Pancreas (tissue), 10 donors: ENCODE measurements around the gene PRRG3. TPM values are rescaled to one million over a fixed set of nuclear protein-coding genes. Genes with fewer than 3 reads are reported as not detected.

Experiments
- ATAC-seq, 4 donors: fragments of 200-7000 bp; cut with Tn5 transposase; one replicate each; pipeline versions ENCODE4 v1.8.0 to v1.9.1; 2020; ENCODE audit warnings: mild to moderate bottlenecking in 4 of 4, moderate library complexity in 4 of 4
- DNase-seq, 6 donors: peaks; one replicate each; pipeline ENCODE4 v3.0.0-alpha.2; 2020
- FAIRE-seq: peaks from 2 replicates; lab custom pipeline; 2012; peaks lifted over from hg19 to GRCh38; lab: Jason Lieb, UNC
- H3K27ac ChIP-seq, 4 donors: fragments of 200-600 bp; sonication (generic); 1 replicate in 3 of 4; 2 replicates in 1 of 4; pipeline versions ENCODE4 v1.5.0 to v1.8.0; 2020
- H3K27me3 ChIP-seq, 4 donors: fragments of 200-600 bp; one replicate each; pipeline ENCODE4 v1.8.0; 2021
- H3K36me3 ChIP-seq, 3 donors: fragments of 200-600 bp; sonication (generic) in 1 of 3; one replicate each; pipeline versions ENCODE4 v1.5.0 to v1.8.0; 2020 to 2021
- H3K4me1 ChIP-seq, 3 donors: fragments of 200-600 bp; one replicate each; pipeline ENCODE4 v1.8.0; 2021
- H3K4me3 ChIP-seq, 4 donors: fragments of 200-600 bp; sonication (generic) in 2 of 4; one replicate each; pipeline versions ENCODE4 v1.5.0 to v1.8.0; 2020 to 2021
- H3K9me3 ChIP-seq, 4 donors: fragments of 200-600 bp; one replicate each; pipeline ENCODE4 v1.8.0; 2021
- WGBS, 2 donors: extraction: QIAGEN DNeasy Blood & Tissue Kit; methylation state at CpG; one replicate each; pipeline ENCODE4 v1.1.7; 2013; 5-methylcytosine and 5-hydroxymethylcytosine counted together
- intact Hi-C, 3 donors: fragments of 100-400 bp; cut with DNase I; formaldehyde crosslinking; loops; one replicate each; pipeline versions ENCODE4 v1.11.1 to v1.14.2; 2022
- polyA plus RNA-seq, 2 donors: library from polyadenylated mRNA; stranded (reverse); fragments of 200-250 nt; gene quantifications; one replicate each; pipeline ENCODE4 v1.2.3, GENCODE V29; 2013
- total RNA-seq, 6 donors: library from RNA; stranded (reverse); fragmentation: NEBNext Ultra II Directional in 4 of 6; extraction: Animal tissue kit (Norgen Biotek cat#: 25700) in 4 of 6; gene quantifications; one replicate each; pipeline versions ENCODE4 v1.2.1 to v1.2.4, GENCODE V29; 2021 to 2023
- TF ChIP-seq, protein P1 (sequence below), 4 donors: fragments of 200-600 bp; sonication (generic) in 3 of 4; IDR thresholded peaks; one replicate each; pipeline versions ENCODE4 v1.5.0 to v1.8.0; 2021; ENCODE audit warnings: antibody characterized with exemption in 4 of 4
- donor health status: healthy with polysubstance abuse.
- donor health status: DM: no; HTN: no; CAD: no; lungs with moderate emphysema.
- donor health status: DM: no; HTN: no; CAD: no.
- donor health status: control.
- donor health status: control.
- donor health status: Bipolar disorder and iron deficiency.
- donor health status: DM: yes; HTN: yes; CAD: no.
- donor health status: DM: no; HTN: no; CAD: no.
- donor health status: DM: no; HTN: no; CAD: no.
- donor health status: DM: yes; HTN: yes; CAD: no.

The PRRG3 gene
- total and polyA plus RNA-seq, 8 donors = 0.02 to 0.41 (median 0.11) TPM; not detected in 2

DNA sequence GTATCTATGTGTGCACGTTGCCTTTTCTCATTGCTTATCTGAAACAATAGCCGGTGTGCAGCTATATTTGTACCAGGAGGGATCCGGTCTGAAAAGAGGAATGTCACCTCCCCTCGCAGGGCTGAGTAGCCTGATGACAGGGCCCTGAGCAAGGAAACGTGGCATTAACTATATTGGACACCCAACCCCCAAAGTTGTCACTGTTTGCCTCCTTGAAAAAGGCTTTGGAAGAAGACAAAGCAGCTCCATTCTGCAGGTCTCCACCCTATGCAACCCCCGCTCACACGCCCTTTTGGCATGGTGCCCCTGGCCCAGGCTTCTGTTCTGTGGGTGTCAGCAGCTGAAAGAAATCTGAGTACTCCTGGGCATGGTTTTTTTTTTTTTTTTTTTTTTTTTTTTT lies 8.2 kb downstream of the PRRG3 start:
- 11 to 39% methylated on average over 7 of the region's 7 CpGs for WGBS, 2 donors
- no peak overlapping the region for H3K27ac ChIP-seq
- no peaks in the 10 kb centered on the region for H3K4me1 ChIP-seq
- ATAC-seq (peak; percentile 43 to 74 (median 59)), DNase-seq (peak in 2 of 6 donors; percentile 49 to 61), FAIRE-seq (no peak)
- H3K27me3 ChIP-seq = no peaks in the 10 kb centered on the region
- TF ChIP-seq, protein P1, sequence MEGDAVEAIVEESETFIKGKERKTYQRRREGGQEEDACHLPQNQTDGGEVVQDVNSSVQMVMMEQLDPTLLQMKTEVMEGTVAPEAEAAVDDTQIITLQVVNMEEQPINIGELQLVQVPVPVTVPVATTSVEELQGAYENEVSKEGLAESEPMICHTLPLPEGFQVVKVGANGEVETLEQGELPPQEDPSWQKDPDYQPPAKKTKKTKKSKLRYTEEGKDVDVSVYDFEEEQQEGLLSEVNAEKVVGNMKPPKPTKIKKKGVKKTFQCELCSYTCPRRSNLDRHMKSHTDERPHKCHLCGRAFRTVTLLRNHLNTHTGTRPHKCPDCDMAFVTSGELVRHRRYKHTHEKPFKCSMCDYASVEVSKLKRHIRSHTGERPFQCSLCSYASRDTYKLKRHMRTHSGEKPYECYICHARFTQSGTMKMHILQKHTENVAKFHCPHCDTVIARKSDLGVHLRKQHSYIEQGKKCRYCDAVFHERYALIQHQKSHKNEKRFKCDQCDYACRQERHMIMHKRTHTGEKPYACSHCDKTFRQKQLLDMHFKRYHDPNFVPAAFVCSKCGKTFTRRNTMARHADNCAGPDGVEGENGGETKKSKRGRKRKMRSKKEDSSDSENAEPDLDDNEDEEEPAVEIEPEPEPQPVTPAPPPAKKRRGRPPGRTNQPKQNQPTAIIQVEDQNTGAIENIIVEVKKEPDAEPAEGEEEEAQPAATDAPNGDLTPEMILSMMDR (IDR thresholded peaks at IDR 0.05) = no peak
- intact Hi-C loops = no loop called here
- no peak overlapping the region for H3K4me3 ChIP-seq
- H3K9me3 ChIP-seq = no peaks in the 10 kb centered on the region
- no peaks in the 10 kb centered on the region for H3K36me3 ChIP-seq

DNA sequence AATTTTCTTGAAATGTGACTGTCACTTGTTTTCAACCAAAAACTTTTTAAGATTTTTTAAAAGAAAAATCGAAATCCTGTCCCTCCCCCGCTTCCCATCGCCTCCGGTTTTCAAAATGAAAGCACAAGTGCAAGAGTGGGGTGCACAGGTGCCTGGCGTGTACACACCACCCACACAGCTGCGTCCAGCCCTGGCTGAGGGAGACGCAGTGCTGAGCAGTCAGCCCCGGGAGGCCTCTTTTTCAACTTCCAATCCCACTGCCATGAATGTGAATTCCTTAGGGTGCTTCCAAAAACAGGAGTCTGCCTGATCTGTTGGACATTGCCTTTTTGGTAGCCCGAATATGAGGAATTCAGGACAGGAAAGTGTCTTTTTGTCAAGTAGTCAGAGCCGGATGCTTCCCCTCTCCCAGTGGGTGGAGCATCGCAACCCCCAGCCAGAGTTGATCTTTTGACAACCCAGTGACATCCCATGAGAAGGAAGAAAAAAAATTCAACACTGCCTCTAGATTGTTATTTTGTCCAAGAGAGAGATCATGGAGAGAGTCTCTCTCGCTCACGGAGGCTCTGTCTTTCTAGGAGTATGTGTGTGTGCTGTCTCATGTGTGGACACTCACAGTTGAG lies 8.9 kb downstream of the PRRG3 start:
- TF ChIP-seq, protein P1 (IDR thresholded peaks at IDR 0.05) = no peak
- no peak for DNase-seq

GRCh38 chrX:151708821-151709220 lies 13.6 kb downstream of the PRRG3 start:
- Histone ChIP-seq H3K9me3 (no peaks in the 10 kb centered on the region), H3K27me3 (peaks cover 0 to 11% (median 0%) of the 10 kb centered on the region in 4 donors), H3K27ac (no peak overlapping the region), H3K4me1 (no peaks in the 10 kb centered on the region), H3K36me3 (no peaks in the 10 kb centered on the region), H3K4me3 (no peak overlapping the region)
- FAIRE-seq (no peak), ATAC-seq (no peak), DNase-seq (no peak)
- intact Hi-C loops = no loop called here
- 74 to 82% methylated on average over 7 of the region's 7 CpGs for WGBS, 2 donors
- TF ChIP-seq, protein P1 (IDR thresholded peaks at IDR 0.05) = no peak

More for the DNA sequence above, 8.9 kb downstream of the PRRG3 start:
- FAIRE-seq (no peak), ATAC-seq (no peak)
- no peak overlapping the region for H3K4me3 ChIP-seq
- no peaks in the 10 kb centered on the region for H3K9me3 ChIP-seq
- H3K27ac ChIP-seq = no peak overlapping the region
- intact Hi-C loops = no loop called here
- H3K4me1 ChIP-seq = no peaks in the 10 kb centered on the region
- H3K27me3 ChIP-seq = no peaks in the 10 kb centered on the region
- 67 to 68% methylated on average over 13 of the region's 13 CpGs for WGBS, 2 donors
- no peaks in the 10 kb centered on the region for H3K36me3 ChIP-seq

DNA sequence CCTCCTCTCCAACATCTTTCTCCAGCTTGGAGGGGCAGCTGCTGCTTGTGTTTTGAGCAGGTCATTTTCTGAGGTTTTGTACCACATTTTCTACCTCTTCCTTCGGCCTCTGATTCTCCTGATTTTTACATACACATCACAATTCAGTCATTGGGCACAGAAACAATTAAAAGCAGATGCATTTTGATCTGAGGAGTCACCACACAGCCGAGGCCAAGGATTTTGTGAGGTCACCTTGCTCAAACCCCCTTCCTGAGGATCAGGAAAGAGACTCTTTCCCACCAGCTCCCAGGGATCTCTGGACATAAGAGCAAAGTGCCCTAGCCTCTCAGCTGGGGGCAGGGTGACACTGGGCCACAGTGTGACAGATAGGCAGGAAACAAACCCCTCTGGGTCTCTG lies 15.2 kb downstream of the PRRG3 start:
- no peaks in the 10 kb centered on the region for H3K9me3 ChIP-seq
- 39 to 53% methylated on average over 2 of the region's 2 CpGs for WGBS, 2 donors
- H3K36me3 ChIP-seq = no peaks in the 10 kb centered on the region
- FAIRE-seq (no peak), DNase-seq (no peak), ATAC-seq (no peak)
- TF ChIP-seq, protein P1 (IDR thresholded peaks at IDR 0.05) = no peak
- no peak overlapping the region for H3K4me3 ChIP-seq
- H3K27me3 ChIP-seq = peaks cover 0 to 14% (median 0%) of the 10 kb centered on the region in 4 donors
- no peaks in the 10 kb centered on the region for H3K4me1 ChIP-seq
- H3K27ac ChIP-seq = no peak overlapping the region
- intact Hi-C loops = no loop called here

DNA sequence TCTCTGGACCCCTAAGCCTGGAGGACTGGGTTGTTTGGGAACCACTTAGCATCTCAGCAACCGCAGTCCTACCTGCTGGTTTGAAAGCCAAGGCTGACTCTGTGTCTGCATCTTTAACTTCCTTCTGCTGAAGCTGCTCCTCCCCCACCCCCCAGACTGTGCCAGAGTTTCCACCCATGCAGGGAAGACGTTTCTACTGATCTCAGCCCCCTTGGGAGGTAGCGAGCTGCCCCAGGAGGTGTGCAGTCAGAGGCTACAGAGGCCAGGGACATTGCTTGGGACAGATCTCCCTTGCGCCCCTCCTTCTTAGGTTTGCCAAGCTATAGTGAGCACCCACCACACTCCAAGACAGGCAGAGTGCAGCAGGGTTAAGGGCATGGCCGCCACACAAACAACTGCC lies 15.9 kb downstream of the PRRG3 start:
- FAIRE-seq (no peak), DNase-seq (no peak), ATAC-seq (no peak)
- Histone ChIP-seq H3K4me1 (no peaks in the 10 kb centered on the region), H3K27ac (no peak overlapping the region), H3K4me3 (no peak overlapping the region), H3K27me3 (peaks cover 0 to 17% (median 0%) of the 10 kb centered on the region in 4 donors), H3K9me3 (no peaks in the 10 kb centered on the region), H3K36me3 (no peaks in the 10 kb centered on the region)
- TF ChIP-seq, protein P1 (IDR thresholded peaks at IDR 0.05) = no peak
- WGBS, 2 donors = 39 to 46% methylated on average over 5 of the region's 5 CpGs
- intact Hi-C loops = no loop called here
